HepG2 (cell line): ENCODE data around the gene GRAMD4. TPM values are rescaled to one million over a fixed set of nuclear protein-coding genes. Genes with fewer than 3 reads are reported as not detected.

ENCODE experiments used
- DPF2 ChIP-seq: sonication (generic); formaldehyde crosslinking; IDR thresholded peaks from 2 replicates; pipeline ENCODE4 v1.4.0; 2020; ENCODE audit warnings: mild to moderate bottlenecking, low read depth, missing genetic modification reagents, borderline replicate concordance
- NFE2L2 ChIP-seq: fragments of 150-350 bp; IDR thresholded peaks from 2 replicates; pipeline ENCODE4 v1.6.1; 2014; ENCODE audit warnings: low read length
- THAP11 ChIP-seq: IDR thresholded peaks from 2 replicates; pipeline ENCODE4 v1.6.1; 2016; ENCODE audit warnings: missing biosample characterization, missing genetic modification reagents
- THYN1 ChIP-seq: sonication (generic); formaldehyde crosslinking; IDR thresholded peaks from 2 replicates; pipeline ENCODE4 v1.8.1; 2023; ENCODE audit warnings: low read depth, mild to moderate bottlenecking, moderate library complexity, missing genetic modification reagents, borderline replicate concordance
- ZFP41 ChIP-seq: sonication (generic); formaldehyde crosslinking; IDR thresholded peaks from 2 replicates; pipeline ENCODE4 v1.4.0; 2020; ENCODE audit warnings: mild to moderate bottlenecking, missing genetic modification reagents, borderline replicate concordance
- ZKSCAN8 ChIP-seq: IDR thresholded peaks from 2 replicates; pipeline ENCODE4 v1.6.1; 2016; ENCODE audit warnings: borderline replicate concordance, missing genetic modification reagents, missing compliant biosample characterization
- ZNF567 ChIP-seq: sonication (generic); formaldehyde crosslinking; IDR thresholded peaks from 2 replicates; pipeline ENCODE4 v1.8.1; 2023; ENCODE audit warnings: mild to moderate bottlenecking, missing genetic modification reagents, borderline replicate concordance
- ZNF569 ChIP-seq: sonication (generic); formaldehyde crosslinking; IDR thresholded peaks from 2 replicates; pipeline ENCODE4 v1.5.0; 2020; ENCODE audit warnings: mild to moderate bottlenecking, missing genetic modification reagents, moderate library complexity, borderline replicate concordance
- polyA plus RNA-seq, 8 experiments: library from polyadenylated mRNA; depleted of rRNA in 3 of 8; stranded (reverse) in 7 of 8; unstranded in 1 of 8; fragments of >200 nt; fragmentation: Illumina TruSeq in 4 of 8; extraction: Trizol in 4 of 8; gene quantifications; 2 replicates each; pipeline versions ENCODE4 v1.2.1 to v1.2.3, GENCODE V29; 2011 to 2016; ENCODE audit warnings: low read depth in 4 of 8, missing spikeins in 1 of 8, mixed read lengths in 1 of 8; ENCODE audit not compliant: insufficient read depth in 1 of 8
- total RNA-seq, 5 experiments: library from RNA; depleted of rRNA; stranded (reverse); fragments of >200 nt; fragmentation: Illumina TruSeq; extraction: Trizol; gene quantifications; 2 replicates each; pipeline ENCODE4 v1.2.3, GENCODE V29; 2016; ENCODE audit warnings: low read depth in 1 of 5
- TF ChIP-seq, protein P1 (sequence below): sonication (generic); formaldehyde crosslinking; IDR thresholded peaks from 2 replicates; pipeline ENCODE4 v1.5.1; 2020; ENCODE audit warnings: missing genetic modification reagents, mild to moderate bottlenecking, borderline replicate concordance
- TF ChIP-seq, protein P2 (sequence below): sonication (generic); formaldehyde crosslinking; IDR thresholded peaks from 2 replicates; pipeline ENCODE4 v1.9.0; 2022; ENCODE audit warnings: missing genetic modification reagents, mild to moderate bottlenecking, borderline replicate concordance
- TF ChIP-seq, protein P3 (sequence below): sonication (generic); formaldehyde crosslinking; IDR thresholded peaks from 2 replicates; pipeline ENCODE4 v1.4.0; 2020; ENCODE audit warnings: mild to moderate bottlenecking, missing genetic modification reagents
- TF ChIP-seq, protein P4 (sequence below): IDR thresholded peaks from 2 replicates; pipeline ENCODE4 v1.6.1; 2016; ENCODE audit warnings: low read depth, missing genetic modification reagents, missing compliant biosample characterization
- TF ChIP-seq, protein P5 (sequence below): sonication (generic); formaldehyde crosslinking; IDR thresholded peaks from 2 replicates; pipeline ENCODE4 v1.4.0; 2020; ENCODE audit warnings: mild to moderate bottlenecking, missing genetic modification reagents
- TF ChIP-seq, protein P6 (sequence below): sonication (generic); formaldehyde crosslinking; IDR thresholded peaks from 2 replicates; pipeline ENCODE4 v1.9.0; 2021; ENCODE audit warnings: missing genetic modification reagents, borderline replicate concordance

GRAMD4 gene
- total and polyA plus RNA-seq, 2 of the 13 experiments (the other 11 are each of a cell fraction or from before 2014, with no cell fraction given), result 15.2 to 15.7 TPM

DNA sequence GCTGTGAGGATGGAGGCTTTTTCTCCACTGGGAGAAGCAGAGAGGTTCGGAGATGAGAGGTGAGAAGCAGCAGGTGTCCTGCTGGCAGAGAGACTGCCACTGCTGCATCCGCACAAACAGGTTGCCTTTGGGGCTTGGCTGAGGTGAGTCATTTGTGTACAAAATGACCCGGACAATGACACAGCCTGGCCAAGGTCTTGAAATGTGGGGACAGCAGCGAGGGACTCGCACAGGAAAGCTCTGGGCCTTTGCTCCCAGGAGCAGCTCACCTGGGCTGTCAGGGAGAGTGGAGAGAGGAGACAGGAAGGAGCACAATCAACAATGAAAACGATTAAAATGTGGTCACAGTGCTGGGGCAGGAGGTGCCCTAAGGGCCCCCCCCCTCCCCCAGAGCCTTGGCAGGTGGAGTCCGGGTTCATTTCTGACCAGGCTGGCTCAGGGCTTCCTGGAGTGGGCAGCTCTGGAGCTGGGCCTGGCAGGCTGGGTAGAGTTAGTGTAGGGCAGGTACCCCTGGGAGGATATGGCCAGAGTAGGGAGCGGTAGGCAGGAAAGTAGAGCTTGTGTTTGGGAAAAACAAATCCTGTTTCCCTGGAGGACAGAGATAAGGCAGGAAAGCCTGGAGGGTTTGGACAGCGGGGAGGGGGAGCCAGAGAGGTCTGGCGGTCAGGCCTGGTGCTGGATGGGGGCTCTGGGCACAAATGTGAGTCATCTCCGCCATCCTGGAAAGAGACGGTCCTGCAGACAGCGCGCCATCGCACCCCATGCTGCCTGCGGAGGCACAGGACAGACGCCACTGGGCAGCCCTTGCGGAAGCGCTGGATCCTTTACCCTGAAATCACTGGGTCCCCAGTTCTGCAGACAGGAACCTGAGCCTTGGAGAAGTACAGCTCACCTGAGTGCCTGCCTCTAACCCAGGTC, 44.9 kb upstream of the GRAMD4 start (continued):
- TF ChIP-seq ZNF567 (no peak), THAP11 (CRISPR knock-in tag) (peak; percentile 46), DPF2 (CRISPR knock-in tag) (peak; percentile 74; the same call in 1 of the 2 replicates), THYN1 (CRISPR knock-in tag) (no peak), NFE2L2 (no peak), ZKSCAN8 (CRISPR knock-in tag) (peak; percentile 44; the same call in 1 of the 2 replicates), ZNF569 (CRISPR knock-in tag) (no peak), ZFP41 (CRISPR knock-in tag) (no peak)
- TF ChIP-seq, protein P1, sequence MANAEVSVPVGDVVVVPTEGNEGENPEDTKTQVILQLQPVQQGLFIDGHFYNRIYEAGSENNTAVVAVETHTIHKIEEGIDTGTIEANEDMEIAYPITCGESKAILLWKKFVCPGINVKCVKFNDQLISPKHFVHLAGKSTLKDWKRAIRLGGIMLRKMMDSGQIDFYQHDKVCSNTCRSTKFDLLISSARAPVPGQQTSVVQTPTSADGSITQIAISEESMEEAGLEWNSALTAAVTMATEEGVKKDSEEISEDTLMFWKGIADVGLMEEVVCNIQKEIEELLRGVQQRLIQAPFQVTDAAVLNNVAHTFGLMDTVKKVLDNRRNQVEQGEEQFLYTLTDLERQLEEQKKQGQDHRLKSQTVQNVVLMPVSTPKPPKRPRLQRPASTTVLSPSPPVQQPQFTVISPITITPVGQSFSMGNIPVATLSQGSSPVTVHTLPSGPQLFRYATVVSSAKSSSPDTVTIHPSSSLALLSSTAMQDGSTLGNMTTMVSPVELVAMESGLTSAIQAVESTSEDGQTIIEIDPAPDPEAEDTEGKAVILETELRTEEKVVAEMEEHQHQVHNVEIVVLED (CRISPR knock-in tag), result 0 out of 2 replicates have a peak, but pooled peaks have one; percentile 13
- TF ChIP-seq, protein P2, sequence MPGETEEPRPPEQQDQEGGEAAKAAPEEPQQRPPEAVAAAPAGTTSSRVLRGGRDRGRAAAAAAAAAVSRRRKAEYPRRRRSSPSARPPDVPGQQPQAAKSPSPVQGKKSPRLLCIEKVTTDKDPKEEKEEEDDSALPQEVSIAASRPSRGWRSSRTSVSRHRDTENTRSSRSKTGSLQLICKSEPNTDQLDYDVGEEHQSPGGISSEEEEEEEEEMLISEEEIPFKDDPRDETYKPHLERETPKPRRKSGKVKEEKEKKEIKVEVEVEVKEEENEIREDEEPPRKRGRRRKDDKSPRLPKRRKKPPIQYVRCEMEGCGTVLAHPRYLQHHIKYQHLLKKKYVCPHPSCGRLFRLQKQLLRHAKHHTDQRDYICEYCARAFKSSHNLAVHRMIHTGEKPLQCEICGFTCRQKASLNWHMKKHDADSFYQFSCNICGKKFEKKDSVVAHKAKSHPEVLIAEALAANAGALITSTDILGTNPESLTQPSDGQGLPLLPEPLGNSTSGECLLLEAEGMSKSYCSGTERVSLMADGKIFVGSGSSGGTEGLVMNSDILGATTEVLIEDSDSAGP (CRISPR knock-in tag), result peak; percentile 43; the same call in 1 of the 2 replicates
- TF ChIP-seq, protein P3, sequence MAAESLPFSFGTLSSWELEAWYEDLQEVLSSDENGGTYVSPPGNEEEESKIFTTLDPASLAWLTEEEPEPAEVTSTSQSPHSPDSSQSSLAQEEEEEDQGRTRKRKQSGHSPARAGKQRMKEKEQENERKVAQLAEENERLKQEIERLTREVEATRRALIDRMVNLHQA (CRISPR knock-in tag), result no peak
- TF ChIP-seq, protein P4, sequence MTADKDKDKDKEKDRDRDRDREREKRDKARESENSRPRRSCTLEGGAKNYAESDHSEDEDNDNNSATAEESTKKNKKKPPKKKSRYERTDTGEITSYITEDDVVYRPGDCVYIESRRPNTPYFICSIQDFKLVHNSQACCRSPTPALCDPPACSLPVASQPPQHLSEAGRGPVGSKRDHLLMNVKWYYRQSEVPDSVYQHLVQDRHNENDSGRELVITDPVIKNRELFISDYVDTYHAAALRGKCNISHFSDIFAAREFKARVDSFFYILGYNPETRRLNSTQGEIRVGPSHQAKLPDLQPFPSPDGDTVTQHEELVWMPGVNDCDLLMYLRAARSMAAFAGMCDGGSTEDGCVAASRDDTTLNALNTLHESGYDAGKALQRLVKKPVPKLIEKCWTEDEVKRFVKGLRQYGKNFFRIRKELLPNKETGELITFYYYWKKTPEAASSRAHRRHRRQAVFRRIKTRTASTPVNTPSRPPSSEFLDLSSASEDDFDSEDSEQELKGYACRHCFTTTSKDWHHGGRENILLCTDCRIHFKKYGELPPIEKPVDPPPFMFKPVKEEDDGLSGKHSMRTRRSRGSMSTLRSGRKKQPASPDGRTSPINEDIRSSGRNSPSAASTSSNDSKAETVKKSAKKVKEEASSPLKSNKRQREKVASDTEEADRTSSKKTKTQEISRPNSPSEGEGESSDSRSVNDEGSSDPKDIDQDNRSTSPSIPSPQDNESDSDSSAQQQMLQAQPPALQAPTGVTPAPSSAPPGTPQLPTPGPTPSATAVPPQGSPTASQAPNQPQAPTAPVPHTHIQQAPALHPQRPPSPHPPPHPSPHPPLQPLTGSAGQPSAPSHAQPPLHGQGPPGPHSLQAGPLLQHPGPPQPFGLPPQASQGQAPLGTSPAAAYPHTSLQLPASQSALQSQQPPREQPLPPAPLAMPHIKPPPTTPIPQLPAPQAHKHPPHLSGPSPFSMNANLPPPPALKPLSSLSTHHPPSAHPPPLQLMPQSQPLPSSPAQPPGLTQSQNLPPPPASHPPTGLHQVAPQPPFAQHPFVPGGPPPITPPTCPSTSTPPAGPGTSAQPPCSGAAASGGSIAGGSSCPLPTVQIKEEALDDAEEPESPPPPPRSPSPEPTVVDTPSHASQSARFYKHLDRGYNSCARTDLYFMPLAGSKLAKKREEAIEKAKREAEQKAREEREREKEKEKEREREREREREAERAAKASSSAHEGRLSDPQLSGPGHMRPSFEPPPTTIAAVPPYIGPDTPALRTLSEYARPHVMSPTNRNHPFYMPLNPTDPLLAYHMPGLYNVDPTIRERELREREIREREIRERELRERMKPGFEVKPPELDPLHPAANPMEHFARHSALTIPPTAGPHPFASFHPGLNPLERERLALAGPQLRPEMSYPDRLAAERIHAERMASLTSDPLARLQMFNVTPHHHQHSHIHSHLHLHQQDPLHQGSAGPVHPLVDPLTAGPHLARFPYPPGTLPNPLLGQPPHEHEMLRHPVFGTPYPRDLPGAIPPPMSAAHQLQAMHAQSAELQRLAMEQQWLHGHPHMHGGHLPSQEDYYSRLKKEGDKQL (CRISPR knock-in tag), result peak; percentile 4; the same call in 1 of the 2 replicates
- TF ChIP-seq, protein P5, sequence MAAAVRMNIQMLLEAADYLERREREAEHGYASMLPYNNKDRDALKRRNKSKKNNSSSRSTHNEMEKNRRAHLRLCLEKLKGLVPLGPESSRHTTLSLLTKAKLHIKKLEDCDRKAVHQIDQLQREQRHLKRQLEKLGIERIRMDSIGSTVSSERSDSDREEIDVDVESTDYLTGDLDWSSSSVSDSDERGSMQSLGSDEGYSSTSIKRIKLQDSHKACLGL, result no peak
- TF ChIP-seq, protein P6, sequence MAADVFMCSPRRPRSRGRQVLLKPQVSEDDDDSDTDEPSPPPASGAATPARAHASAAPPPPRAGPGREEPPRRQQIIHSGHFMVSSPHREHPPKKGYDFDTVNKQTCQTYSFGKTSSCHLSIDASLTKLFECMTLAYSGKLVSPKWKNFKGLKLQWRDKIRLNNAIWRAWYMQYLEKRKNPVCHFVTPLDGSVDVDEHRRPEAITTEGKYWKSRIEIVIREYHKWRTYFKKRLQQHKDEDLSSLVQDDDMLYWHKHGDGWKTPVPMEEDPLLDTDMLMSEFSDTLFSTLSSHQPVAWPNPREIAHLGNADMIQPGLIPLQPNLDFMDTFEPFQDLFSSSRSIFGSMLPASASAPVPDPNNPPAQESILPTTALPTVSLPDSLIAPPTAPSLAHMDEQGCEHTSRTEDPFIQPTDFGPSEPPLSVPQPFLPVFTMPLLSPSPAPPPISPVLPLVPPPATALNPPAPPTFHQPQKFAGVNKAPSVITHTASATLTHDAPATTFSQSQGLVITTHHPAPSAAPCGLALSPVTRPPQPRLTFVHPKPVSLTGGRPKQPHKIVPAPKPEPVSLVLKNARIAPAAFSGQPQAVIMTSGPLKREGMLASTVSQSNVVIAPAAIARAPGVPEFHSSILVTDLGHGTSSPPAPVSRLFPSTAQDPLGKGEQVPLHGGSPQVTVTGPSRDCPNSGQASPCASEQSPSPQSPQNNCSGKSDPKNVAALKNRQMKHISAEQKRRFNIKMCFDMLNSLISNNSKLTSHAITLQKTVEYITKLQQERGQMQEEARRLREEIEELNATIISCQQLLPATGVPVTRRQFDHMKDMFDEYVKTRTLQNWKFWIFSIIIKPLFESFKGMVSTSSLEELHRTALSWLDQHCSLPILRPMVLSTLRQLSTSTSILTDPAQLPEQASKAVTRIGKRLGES (CRISPR knock-in tag), result no peak
